ENCODE measurements around the gene MINDY4. TPM values are rescaled to one million over a fixed set of nuclear protein-coding genes. Genes with fewer than 3 reads are reported as not detected.

The MINDY4 gene
- total RNA-seq, 2 experiments from 2014 or later = 0.36 to 0.60 TPM

- no peak for DNase-seq
- POLR2A ChIA-PET = no interaction called here
- Histone ChIP-seq H3K9me3 (ENCODE audit: control insufficient read depth in 1 of 2, insufficient read depth in 1 of 2, low read length in 2 of 2) (no peaks in the 10 kb centered on the region), H3K4me3 (ENCODE audit: low read length) (no peak overlapping the region), H3K36me3 (ENCODE audit: insufficient read depth, low read length) (no peaks in the 10 kb centered on the region), H3K27ac (ENCODE audit: low read depth in 1 of 2, low read length in 2 of 2) (no peak overlapping the region), H3K27me3 (ENCODE audit: control insufficient read depth in 1 of 2, insufficient read depth in 2 of 2, low read length in 2 of 2) (no peaks in the 10 kb centered on the region), H3K4me1 (ENCODE audit: insufficient read depth, low read length) (peaks cover 3% of the 10 kb centered on the region)
- Mint-ChIP-seq H3K4me1 (ENCODE audit: low read depth) (peaks cover 18% of the 10 kb centered on the region), H3K27me3 (no peaks in the 10 kb centered on the region), H3K36me3 (ENCODE audit: low read depth) (no peaks in the 10 kb centered on the region), H3K27ac (no peak overlapping the region), H3K4me3 (no peak overlapping the region), H3K9me3 (no peaks in the 10 kb centered on the region)
- CTCF ChIA-PET = no interaction called here
- intact Hi-C loops (cut with DNase I, micrococcal nuclease) = no loop called here
- ATAC-seq (ENCODE audit: poor library complexity) = no peak
- no peak for TF ChIP-seq CTCF (IDR thresholded peaks at IDR 0.05)
These were observed 28.2 kb downstream of the MINDY4 start for GRCh38 chr7:30799206-30799975.

GRCh38 chr7:30799976-30800661, 28.9 kb downstream of the MINDY4 start:
- Mint-ChIP-seq H3K27me3 (no peaks in the 10 kb centered on the region), H3K4me1 (ENCODE audit: low read depth) (peaks cover 18% of the 10 kb centered on the region), H3K27ac (no peak overlapping the region), H3K9me3 (no peaks in the 10 kb centered on the region), H3K36me3 (ENCODE audit: low read depth) (no peaks in the 10 kb centered on the region), H3K4me3 (no peak overlapping the region)
- no peaks in the 10 kb centered on the region for H3K36me3 ChIP-seq (ENCODE audit: insufficient read depth, low read length)
- no peak overlapping the region for H3K4me3 ChIP-seq (ENCODE audit: low read length)
- no peak for DNase-seq
- no peak for TF ChIP-seq CTCF (IDR thresholded peaks at IDR 0.05)
- CTCF ChIA-PET = no interaction called here
- H3K9me3 ChIP-seq (ENCODE audit: control insufficient read depth in 1 of 2, insufficient read depth in 1 of 2, low read length in 2 of 2) = no peaks in the 10 kb centered on the region
- no peak for ATAC-seq (ENCODE audit: poor library complexity)
- no peak overlapping the region for H3K27ac ChIP-seq (ENCODE audit: low read depth in 1 of 2, low read length in 2 of 2)
- H3K4me1 ChIP-seq (ENCODE audit: insufficient read depth, low read length) = peaks cover 3% of the 10 kb centered on the region
- intact Hi-C loops (cut with DNase I, micrococcal nuclease) = loop anchor here in 1 of 2 experiments (1.0 to 2.0 kb wide), 2 partner anchors 179 to 322 kb away; no protein-coding TSS in a partner anchor
- H3K27me3 ChIP-seq (ENCODE audit: control insufficient read depth in 1 of 2, insufficient read depth in 2 of 2, low read length in 2 of 2) = no peaks in the 10 kb centered on the region
- POLR2A ChIA-PET = no interaction called here

GRCh38 chr7:30800785-30801252, 29.6 kb downstream of the MINDY4 start:
- Mint-ChIP-seq H3K27ac (no peak overlapping the region), H3K4me1 (ENCODE audit: low read depth) (peaks cover 13% of the 10 kb centered on the region), H3K4me3 (no peak overlapping the region), H3K36me3 (ENCODE audit: low read depth) (no peaks in the 10 kb centered on the region), H3K27me3 (no peaks in the 10 kb centered on the region), H3K9me3 (no peaks in the 10 kb centered on the region)
- Histone ChIP-seq H3K27ac (ENCODE audit: low read depth in 1 of 2, low read length in 2 of 2) (no peak overlapping the region), H3K4me3 (ENCODE audit: low read length) (no peak overlapping the region), H3K27me3 (ENCODE audit: control insufficient read depth in 1 of 2, insufficient read depth in 2 of 2, low read length in 2 of 2) (no peaks in the 10 kb centered on the region), H3K4me1 (ENCODE audit: insufficient read depth, low read length) (peaks cover 3% of the 10 kb centered on the region), H3K9me3 (ENCODE audit: control insufficient read depth in 1 of 2, insufficient read depth in 1 of 2, low read length in 2 of 2) (no peaks in the 10 kb centered on the region), H3K36me3 (ENCODE audit: insufficient read depth, low read length) (no peaks in the 10 kb centered on the region)
- intact Hi-C loops (cut with DNase I, micrococcal nuclease) = loop anchor here in 1 of 2 experiments (1.0 to 2.0 kb wide), 2 partner anchors 178 to 321 kb away; no protein-coding TSS in a partner anchor
- ATAC-seq (ENCODE audit: poor library complexity) (no peak), DNase-seq (peak in 9 of 14 experiments; percentile 6 to 66 (median 20))
- ChIA-PET CTCF (no interaction called here), POLR2A (no interaction called here)
- TF ChIP-seq CTCF (IDR thresholded peaks at IDR 0.05) = peak; percentile 54

Data from CD4-positive, alpha-beta T cell (primary cell).